Measurements from ENCODE around the gene ACP7. TPM values are rescaled to one million over a fixed set of nuclear protein-coding genes. Genes with fewer than 3 reads are reported as not detected.

The ACP7 gene
- under 1 TPM in 1 of 4 donors, not detected in 3; 0.55 TPM for total RNA-seq

- no peak for TF ChIP-seq CTCF (IDR thresholded peaks at IDR 0.05)
- TF ChIP-seq POLR2A (IDR thresholded peaks at IDR 0.05) = no peak
- Histone ChIP-seq H3K36me3 (no peaks in the 10 kb centered on the region), H3K9me3 (no peaks in the 10 kb centered on the region), H3K4me1 (peaks cover 0 to 9% of the 10 kb centered on the region in 2 donors), H3K27ac (no peak within 1 kb of the TSS), H3K4me3 (no peak within 1 kb of the TSS), H3K27me3 (peaks cover 0 to 15% of the 10 kb centered on the region in 2 donors)
- no peak for DNase-seq
- intact Hi-C loops (cut with DNase I; ENCODE audit: low total_unique reads) = no loop called here
Measured at GRCh38 chr19:39083983-39084731, at the start of gene ACP7. Gene ACP7 (plus strand): TSS chr19:39084368. CDS start chr19:39085270, 902 bp downstream.

- Histone ChIP-seq H3K27ac (no peak overlapping the region), H3K9me3 (no peaks in the 10 kb centered on the region), H3K4me1 (no peaks in the 10 kb centered on the region), H3K4me3 (no peak overlapping the region), H3K27me3 (no peaks in the 10 kb centered on the region), H3K36me3 (no peaks in the 10 kb centered on the region)
- TF ChIP-seq CTCF (IDR thresholded peaks at IDR 0.05) = no peak
- no peak for TF ChIP-seq POLR2A (IDR thresholded peaks at IDR 0.05)
- intact Hi-C loops (cut with DNase I; ENCODE audit: low total_unique reads) = no loop called here
- DNase-seq = no peak
Measured at GRCh38 chr19:39036581-39036980, 47.6 kb upstream of the ACP7 start.

- no peaks in the 10 kb centered on the region for H3K36me3 ChIP-seq
- H3K9me3 ChIP-seq = no peaks in the 10 kb centered on the region
- no peaks in the 10 kb centered on the region for H3K4me1 ChIP-seq
- intact Hi-C loops (cut with DNase I; ENCODE audit: low total_unique reads) = no loop called here
- no peak overlapping the region for H3K27ac ChIP-seq
- no peak for TF ChIP-seq CTCF (IDR thresholded peaks at IDR 0.05)
- no peak for TF ChIP-seq POLR2A (IDR thresholded peaks at IDR 0.05)
- no peak overlapping the region for H3K4me3 ChIP-seq
- no peaks in the 10 kb centered on the region for H3K27me3 ChIP-seq
- no peak for DNase-seq
Measured at GRCh38 chr19:39037194-39037593, 47.0 kb upstream of the ACP7 start.

- H3K36me3 ChIP-seq = no peaks in the 10 kb centered on the region
- TF ChIP-seq CTCF (IDR thresholded peaks at IDR 0.05) (no peak), POLR2A (IDR thresholded peaks at IDR 0.05) (no peak)
- H3K9me3 ChIP-seq = no peaks in the 10 kb centered on the region
- H3K4me3 ChIP-seq = no peak overlapping the region
- H3K4me1 ChIP-seq = no peaks in the 10 kb centered on the region
- peak in 1 of 2 donors; percentile 18 for DNase-seq
- intact Hi-C loops (cut with DNase I; ENCODE audit: low total_unique reads) = no loop called here
- H3K27ac ChIP-seq = no peak overlapping the region
- H3K27me3 ChIP-seq = no peaks in the 10 kb centered on the region
Measured at GRCh38 chr19:39038098-39038497, 46.1 kb upstream of the ACP7 start.

GRCh38 chr19:39045506-39045905 lies 38.7 kb upstream of the ACP7 start:
- Histone ChIP-seq H3K4me1 (no peaks in the 10 kb centered on the region), H3K36me3 (no peaks in the 10 kb centered on the region), H3K27ac (no peak overlapping the region), H3K27me3 (no peaks in the 10 kb centered on the region), H3K9me3 (no peaks in the 10 kb centered on the region), H3K4me3 (no peak overlapping the region)
- no peak for TF ChIP-seq CTCF (IDR thresholded peaks at IDR 0.05)
- no peak for TF ChIP-seq POLR2A (IDR thresholded peaks at IDR 0.05)
- intact Hi-C loops (cut with DNase I; ENCODE audit: low total_unique reads) = no loop called here
- no peak for DNase-seq
